HCT116 (cell line): ENCODE measurements around the gene ACAN.

Experiments
- ATF3 ChIP-seq: IDR thresholded peaks from 2 replicates; pipeline ENCODE4 v1.6.1; 2012
- CTCF ChIP-seq, 3 experiments: fragments of 200-600 bp in 1 of 3; sonication (generic) in 1 of 3; IDR thresholded peaks in 2 of 3; conservative IDR thresholded peaks in 1 of 3; 2 replicates each; pipeline ENCODE4 v1.5.1; 2012 to 2017; ENCODE audit warnings: low read depth in 2 of 3, low read length in 2 of 3, antibody characterized with exemption in 1 of 3, borderline replicate concordance in 1 of 3, control low read depth in 1 of 3, mild to moderate bottlenecking in 1 of 3, mixed read lengths in 1 of 3, mixed run types in 1 of 3, moderate library complexity in 1 of 3; ENCODE audit not compliant: insufficient read depth in 1 of 3
- ELF1 ChIP-seq: IDR thresholded peaks from 2 replicates; pipeline ENCODE4 v1.6.1; 2012; ENCODE audit warnings: low read depth, borderline replicate concordance
- EZH2 ChIP-seq: fragments of 200-600 bp; sonication (generic); IDR thresholded peaks from 2 replicates; pipeline ENCODE4 v1.6.1; 2017; ENCODE audit warnings: antibody characterized with exemption, mixed run types
- EZH2phosphoT487 ChIP-seq: fragments of 200-600 bp; IDR thresholded peaks from 2 replicates; pipeline ENCODE4 v1.6.1; 2018; ENCODE audit warnings: antibody characterized with exemption, borderline replicate concordance
- MAX ChIP-seq: IDR thresholded peaks from 2 replicates; pipeline ENCODE4 v1.6.1; 2012
- POLR2A ChIP-seq: IDR thresholded peaks from 2 replicates; pipeline ENCODE4 v1.7.0; 2011; ENCODE audit warnings: borderline replicate concordance; ENCODE audit not compliant: insufficient read depth, insufficient read length; ENCODE audit errors: extremely low read depth
- POLR2AphosphoS5 ChIP-seq: IDR thresholded peaks from 2 replicates; pipeline ENCODE4 v1.6.1; 2011; ENCODE audit warnings: mild to moderate bottlenecking, low read depth, low read length, moderate library complexity
- RAD21 ChIP-seq: IDR thresholded peaks from 2 replicates; pipeline ENCODE4 v1.6.1; 2012; ENCODE audit warnings: low read depth, mild to moderate bottlenecking
- REST ChIP-seq: IDR thresholded peaks from 2 replicates; pipeline ENCODE4 v1.6.1; 2012; ENCODE audit warnings: low read depth
- SIN3A ChIP-seq: IDR thresholded peaks from 2 replicates; pipeline ENCODE4 v1.6.1; 2012; ENCODE audit warnings: low read depth
- SRF ChIP-seq: IDR thresholded peaks from 2 replicates; pipeline ENCODE4 v1.6.1; 2012; ENCODE audit warnings: low read depth

- TF ChIP-seq POLR2AphosphoS5 (no peak), REST (no peak), CTCF (IDR thresholded peaks at IDR 0.05 in 2 of 3, conservative IDR thresholded peaks at IDR 0.05 in 1 of 3; ENCODE audit: borderline replicate concordance in 1 of 3, insufficient read depth in 1 of 3, low read depth in 2 of 3, low read length in 2 of 3) (no peak), EZH2 (no peak), MAX (no peak), SRF (no peak), EZH2phosphoT487 (no peak), POLR2A (no peak), RAD21 (no peak), ELF1 (no peak), ATF3 (no peak), SIN3A (no peak)
Measured at GRCh38 chr15:88830016-88830415, 26.8 kb downstream of the ACAN start.
